HG02763 (cell line): ENCODE data around the gene DCDC1.
"Not testable (repeated sequence)": the region's sequence is repeated elsewhere in the genome, so short reads cannot be mapped to it uniquely, and the experiment has no call there.

Experiments used
- ATAC-seq: cut with Tn5 transposase; IDR thresholded peaks from one replicate; pipeline ENCODE4 v1.9.1; 2021; ENCODE audit warnings: mild to moderate bottlenecking, moderate library complexity; ENCODE audit not compliant: unreplicated experiment

Gene DCDC1

DNA sequence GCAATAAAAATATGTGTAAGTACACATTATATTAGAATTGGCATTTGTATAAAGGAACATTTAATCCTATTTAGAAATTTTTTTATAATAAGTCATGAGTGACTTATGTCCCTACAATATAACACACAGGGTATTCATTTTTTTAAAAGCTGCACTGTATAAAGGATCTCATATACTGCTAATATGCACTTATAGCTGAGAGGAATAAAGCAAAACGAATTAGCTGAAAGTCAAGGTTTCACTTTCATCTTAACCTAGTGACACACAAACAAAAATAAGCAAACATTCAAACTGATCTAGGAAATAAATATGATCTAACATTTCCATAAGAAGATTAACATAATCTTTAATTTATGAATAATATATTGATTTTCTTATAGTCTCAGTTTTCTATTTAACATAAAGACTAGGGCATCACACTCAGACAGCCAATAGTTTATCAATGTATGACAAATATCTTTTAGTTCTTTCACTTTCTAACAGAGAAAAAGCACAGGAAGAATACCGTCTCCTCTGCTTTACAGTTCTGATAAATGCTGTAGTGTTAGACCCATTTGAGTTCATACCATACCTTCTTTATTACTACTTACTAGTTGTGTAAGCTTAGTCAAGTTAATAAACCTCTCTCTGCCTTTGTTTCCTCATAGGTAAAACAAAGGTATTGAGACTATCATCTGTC lies 42.9 kb downstream of the DCDC1 start:
- peak; percentile 45 for ATAC-seq

DNA sequence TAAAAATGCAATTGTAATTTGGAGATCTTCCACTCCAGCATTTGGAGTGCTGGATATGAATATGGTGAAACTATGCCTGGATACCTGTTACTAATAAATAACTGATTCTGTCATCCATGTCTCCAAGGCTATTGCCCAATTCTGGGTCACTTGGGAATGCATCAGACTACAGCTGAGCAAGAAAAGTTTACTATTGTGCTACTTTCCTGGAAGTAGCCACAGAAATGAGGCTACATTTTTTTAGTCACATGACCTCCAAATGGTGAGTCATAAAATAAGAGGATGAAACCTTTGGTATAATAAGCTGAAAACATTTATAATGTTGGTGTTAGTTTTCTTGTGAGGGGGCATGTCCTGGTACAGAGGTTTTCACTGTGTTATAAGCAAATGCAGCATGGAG lies 44.4 kb downstream of the DCDC1 start:
- ATAC-seq, result no peak

DNA sequence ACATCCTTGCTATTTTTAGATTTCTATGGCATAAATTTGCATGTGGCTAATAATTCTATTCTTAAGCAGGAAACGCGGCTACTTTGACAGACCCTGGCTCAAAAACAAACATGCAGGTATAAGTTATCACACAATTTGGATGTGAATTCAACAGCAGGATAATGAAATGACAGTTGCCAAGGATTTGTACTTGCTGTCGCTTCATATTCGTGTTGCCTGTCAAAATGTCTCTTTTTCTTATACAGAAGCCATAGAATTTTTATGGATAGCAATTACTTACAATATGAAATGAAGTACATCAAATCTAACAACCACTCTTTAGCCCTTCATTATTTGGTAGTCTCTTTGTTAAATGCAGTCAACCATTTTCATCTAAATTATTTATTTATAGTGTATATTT lies 46.4 kb downstream of the DCDC1 start:
- ATAC-seq, result no peak

DNA sequence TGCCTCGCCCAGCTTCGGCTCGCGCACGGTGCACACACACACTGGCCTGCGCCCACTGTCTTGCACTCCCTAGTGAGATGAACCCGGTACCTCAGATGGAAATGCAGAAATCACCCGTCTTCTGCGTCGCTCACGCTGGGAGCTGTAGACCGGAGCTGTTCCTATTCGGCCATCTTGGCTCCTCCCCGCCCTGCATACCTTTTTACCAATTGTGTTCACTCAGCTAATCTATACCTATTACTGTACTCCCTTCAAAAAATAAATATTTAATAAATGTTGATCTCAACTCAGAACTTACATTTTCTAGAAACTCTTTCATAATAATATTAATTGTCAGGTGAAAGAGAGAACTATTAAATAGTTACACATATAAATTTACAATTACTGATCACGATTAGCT lies 48.0 kb downstream of the DCDC1 start:
- ATAC-seq, result not testable (repeated sequence)

DNA sequence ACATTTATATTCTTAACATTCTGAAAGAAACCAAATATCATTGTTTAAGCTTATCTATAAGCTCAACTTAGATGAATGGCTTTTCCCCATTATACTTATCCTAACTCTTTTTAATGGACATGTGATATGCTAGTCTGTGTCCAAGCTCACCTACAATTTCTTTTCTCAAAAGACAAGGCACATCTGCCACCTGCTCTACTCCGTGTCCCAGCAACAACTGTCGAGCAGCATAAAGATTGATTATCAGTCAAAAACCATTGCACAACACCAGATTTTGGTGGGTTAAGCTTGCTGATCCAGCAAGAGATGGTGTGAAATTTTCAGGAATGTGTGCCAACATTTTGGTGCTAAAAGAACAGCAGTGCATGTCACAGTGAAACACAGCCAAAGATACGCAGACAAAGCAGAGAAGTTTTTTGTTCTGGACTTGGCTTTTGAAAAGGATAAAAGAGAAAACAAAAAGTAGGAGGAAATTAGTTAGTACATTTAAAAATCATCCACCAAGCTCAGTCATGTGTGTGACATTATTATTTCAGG lies 65.8 kb downstream of the DCDC1 start:
- ATAC-seq, result no peak

DNA sequence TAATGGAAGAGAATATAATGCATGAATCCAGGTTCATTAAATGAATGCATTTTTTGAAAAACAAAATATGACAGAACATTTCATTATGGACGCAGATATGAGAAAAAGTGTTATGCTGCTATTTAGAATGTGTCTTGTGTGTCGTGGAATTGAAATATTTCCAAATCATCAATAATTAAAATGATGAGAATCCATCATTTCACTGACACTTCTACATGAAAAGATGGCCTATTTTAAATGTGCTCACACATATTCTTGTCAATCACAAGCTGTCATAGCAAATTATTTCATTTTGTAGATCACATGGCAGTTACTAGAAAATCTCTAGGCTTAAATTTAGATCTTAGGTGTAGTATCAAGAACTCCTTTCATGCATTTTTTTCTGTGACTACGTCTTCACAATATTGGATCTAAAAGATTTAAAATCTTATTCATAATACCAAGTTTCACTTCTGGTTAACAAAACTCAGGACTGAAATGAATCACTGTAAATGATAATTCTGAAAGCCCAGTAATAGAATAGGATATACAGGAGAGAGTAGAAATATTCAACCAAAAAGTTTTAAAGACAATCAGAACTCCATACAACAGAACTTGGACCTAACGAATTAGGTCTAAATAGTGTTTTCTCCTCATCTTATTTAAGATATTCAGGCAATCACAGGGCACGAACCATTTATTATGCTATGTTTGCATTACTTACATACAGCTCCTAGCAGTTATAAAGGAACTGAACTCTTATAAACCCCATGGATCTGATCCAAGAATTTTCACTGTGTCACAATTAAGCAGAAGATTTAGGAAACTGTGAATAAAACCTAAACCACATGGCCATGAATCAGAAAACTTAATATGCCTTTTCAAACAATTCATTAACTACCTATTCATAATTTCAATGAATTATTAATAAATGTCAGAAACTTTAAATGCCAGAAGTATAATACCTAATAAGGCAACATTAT lies 67.7 kb downstream of the DCDC1 start:
- ATAC-seq, result no peak

DNA sequence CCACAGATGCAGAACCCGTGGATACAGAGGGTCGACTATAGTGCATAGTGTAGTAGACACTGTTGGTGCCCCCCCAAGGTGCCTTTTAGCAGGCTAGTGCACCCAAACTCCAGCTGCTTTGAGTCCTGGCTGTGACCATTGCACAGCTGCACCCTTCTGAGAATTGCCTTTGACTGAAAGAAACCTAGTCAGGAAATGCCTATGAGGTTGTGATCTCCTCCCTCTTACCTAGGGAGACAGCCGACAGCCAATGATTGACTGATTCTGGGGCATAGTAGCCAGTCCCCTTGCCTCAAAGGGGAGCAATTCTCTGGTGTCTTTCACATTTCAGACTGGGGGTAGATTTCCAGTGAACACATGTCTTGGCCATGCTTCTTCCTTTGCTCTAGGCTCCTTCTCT lies 74.2 kb downstream of the DCDC1 start:
- no peak for ATAC-seq

DNA sequence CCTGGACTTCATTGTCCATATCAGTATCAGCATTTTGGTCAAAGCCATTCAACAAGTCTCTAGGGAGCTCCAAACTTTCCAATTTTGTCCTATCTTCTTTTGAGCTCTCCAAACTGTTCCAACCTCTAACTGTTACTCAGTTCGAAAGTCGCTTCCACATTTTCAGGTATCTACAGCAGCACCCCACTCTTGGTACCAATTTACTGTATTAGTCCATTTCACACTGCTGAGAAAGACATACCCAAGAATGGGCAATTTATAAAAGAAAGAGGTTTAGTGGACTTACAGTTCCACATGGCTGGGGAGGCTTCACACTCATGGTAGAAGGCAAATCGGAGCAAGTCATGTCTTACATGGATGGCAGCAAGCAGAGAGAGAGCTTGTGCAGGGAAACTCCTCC lies 96.0 kb downstream of the DCDC1 start:
- ATAC-seq, result not testable (repeated sequence)

DNA sequence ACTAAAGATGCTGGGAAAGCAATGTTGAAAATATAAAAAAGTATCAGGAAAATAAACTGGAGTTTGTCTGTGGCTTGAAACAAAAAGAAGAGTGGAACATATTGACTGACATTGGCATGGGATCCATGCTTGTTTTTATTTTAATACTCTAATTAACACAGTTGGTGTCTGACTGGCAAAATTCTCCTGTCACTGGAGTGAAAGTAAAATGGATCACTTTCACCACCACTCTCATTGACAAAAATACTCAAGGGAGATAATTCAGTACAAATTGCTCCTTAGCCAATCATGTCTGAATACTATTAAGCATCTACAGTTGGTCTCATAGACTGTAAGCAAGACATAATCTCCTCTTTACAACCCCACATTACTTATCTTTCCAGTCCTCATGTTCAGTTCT lies 101.8 kb downstream of the DCDC1 start:
- ATAC-seq, result no peak

DNA sequence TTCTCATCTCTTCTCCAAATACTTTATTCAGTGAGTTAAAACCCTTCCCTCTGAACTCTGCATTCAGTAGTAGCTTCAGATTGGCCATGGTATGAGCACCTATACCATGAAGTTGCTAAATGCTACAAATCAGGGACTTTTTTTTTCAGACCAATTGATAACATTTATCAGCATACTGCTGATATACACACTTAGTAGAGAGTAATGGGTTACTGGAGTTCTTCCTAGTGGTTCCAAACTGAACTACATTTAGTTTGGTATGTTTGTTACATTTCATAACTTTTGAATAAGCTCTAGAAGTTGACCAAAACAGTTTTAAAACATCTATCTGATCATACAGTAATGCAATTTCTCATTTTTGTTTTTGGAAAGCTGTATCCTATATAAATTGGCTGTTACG lies 104.7 kb downstream of the DCDC1 start:
- ATAC-seq, result no peak

DNA sequence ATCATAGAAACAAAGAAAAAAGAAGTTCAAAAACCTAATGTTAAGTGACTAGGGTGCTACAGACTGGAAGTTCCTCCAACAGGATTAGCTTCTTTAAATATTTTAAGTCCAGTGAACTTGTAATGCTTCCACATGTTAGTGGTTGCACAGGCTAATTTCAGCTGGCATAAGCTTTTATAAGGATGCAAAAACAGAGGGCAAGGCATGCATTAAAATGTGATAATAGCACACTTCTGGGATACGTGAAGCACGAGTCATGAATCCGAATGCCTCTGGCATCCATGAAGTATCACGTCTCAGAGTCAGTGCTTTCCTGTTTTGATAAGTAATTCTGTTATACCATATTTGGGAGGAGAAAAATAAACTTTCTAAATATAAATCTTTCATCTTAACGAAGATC lies 106.8 kb downstream of the DCDC1 start:
- no peak for ATAC-seq

DNA sequence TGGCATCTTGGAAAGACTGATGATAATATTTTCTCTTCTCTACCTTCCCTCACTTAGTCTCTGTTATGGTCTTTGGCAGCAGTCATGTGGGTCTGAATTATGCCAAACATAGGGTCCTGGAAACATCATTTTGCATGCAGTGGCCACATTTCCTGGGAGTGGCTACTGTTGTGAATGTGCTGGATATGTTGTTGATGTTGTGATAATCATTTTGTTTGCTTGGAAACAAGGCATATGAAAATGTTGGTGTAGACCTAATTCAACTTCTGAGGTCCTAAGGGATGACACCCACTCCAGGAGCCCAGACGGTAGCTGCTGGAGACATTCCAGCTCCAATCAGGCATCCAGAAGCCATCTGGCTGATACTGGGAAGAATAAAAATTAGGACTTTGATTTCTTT lies 109.7 kb downstream of the DCDC1 start:
- no peak for ATAC-seq

DNA sequence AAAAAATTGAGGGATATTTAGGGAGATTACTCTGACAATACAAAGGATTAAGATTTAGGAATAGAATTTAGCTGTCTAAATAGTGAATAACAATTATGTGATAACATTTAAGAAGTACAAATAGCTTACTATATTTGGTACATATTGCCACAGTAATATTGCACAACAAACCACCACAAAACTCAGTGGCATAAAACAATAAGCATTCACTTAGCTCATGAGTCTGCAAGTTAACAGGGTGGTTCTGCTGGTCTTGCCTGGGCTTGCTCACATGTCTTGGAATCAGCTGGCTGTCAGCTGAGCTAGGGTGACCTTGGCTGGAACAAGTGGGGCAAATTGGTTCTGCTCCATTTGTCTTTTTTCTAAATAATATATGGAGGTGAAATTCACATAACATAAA lies 115.1 kb downstream of the DCDC1 start:
- ATAC-seq, result no peak

DNA sequence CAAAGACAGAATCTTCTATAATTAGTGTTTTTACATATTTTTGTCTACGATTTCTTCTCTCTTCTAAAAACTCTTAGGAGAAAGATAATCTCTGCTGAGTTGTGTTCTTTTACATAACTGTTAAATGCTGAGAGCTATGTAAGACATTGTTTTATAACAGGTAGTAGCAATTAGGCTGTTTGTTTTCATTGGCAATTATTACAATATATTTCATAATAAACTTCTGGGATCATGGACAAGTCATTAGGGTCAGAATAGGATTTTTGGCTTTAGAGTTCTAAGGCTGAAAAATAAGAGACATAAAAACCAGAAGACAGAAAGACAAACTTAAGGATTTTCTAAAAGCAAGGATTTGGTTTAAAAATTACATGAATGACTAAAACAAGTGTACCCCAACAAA lies 120.8 kb downstream of the DCDC1 start:
- ATAC-seq, result no peak

DNA sequence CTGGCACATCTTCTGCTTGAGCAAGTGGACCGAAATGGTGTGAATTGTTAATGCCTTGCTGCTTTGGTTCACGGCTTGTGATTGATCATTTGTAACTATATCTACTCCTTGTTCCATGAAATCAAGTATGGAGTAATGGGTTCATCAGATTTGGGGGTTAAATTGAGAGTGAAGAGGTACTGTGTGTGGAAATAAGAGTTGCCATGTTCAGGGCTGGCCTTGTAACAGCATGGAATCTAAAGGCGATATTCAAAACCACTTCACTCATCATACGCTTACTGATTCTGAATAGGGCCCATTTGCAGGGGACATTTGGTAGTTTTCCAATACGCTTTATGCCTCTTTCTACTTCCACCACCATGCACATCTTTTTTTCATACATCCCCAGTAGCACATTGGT lies 122.2 kb downstream of the DCDC1 start:
- no peak for ATAC-seq

DNA sequence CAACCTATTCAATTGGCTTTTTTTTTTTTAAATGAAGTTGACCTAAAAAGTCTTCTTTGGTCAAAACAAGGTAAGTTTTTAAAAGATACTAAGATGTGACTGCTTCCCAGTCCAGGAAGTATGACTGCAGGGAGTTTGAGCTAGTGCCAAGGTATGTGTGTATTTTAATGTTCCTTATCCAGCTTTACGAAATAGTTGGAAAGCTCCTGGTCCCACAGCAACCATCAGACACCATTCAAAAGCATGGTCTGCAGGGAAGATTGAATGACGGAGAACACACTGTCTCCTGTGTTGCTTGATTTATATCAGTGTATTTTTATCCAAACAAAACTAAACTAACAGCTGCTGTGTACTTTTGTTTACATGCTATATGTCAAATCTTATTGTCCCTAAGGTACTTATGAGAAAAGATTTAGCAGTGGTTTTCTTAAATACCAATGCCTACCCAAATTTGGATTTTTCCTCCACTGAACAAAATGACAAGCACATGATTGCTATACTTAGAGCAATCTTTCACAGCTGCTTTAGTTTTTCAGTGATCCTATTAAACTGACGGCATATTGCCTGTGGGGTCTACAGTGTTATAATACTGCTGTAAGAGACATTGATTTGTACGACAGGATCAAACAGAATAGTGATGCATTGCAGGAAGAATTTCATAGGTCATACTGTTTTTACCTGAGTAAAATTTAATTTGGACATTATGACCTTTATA lies 122.9 kb downstream of the DCDC1 start:
- ATAC-seq, result no peak

DNA sequence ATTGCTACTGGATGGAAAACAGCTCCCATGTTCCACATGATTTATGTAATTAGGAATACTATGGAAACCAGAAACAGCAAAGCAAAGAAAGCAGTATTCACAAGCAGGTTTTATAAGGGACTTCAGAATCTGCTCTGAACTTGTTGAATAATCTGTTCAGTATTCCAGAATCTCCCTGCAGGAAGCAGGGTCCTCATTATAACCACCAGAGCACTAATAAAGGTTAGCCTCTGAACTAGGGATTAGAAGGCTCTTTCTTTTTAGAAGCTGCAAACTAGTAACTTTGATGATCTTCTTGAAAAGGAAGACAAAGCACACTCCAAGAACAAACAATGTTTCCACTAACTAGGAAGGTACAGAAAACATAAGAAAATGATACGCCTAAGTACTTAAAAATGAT lies 125.8 kb downstream of the DCDC1 start:
- ATAC-seq, result no peak

DNA sequence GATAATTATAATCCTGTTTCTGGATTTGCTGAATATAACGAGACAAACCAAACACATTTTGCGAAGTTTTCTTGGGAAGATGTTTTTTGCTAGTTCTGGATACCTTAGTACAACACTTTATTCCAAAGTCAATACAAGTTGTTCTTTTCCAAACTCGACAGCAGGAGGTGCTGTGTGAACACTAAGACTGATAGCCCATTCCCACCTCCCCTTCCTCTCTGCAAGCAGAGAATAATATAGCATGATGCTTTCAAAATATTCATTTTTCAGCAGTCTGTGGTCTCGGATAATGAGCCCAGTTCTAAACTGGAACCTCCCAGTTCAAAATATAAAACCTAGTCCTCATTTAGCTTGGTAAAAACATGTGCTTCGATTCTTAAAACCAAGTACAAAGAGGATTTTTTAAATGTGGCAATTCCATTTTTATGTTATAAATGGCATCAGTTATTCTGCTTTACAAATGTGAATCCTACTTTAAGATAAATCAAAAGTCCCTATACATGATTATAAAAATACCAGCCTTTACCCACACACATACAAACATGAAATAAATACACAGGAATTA lies 129.1 kb downstream of the DCDC1 start:
- ATAC-seq, result no peak

DNA sequence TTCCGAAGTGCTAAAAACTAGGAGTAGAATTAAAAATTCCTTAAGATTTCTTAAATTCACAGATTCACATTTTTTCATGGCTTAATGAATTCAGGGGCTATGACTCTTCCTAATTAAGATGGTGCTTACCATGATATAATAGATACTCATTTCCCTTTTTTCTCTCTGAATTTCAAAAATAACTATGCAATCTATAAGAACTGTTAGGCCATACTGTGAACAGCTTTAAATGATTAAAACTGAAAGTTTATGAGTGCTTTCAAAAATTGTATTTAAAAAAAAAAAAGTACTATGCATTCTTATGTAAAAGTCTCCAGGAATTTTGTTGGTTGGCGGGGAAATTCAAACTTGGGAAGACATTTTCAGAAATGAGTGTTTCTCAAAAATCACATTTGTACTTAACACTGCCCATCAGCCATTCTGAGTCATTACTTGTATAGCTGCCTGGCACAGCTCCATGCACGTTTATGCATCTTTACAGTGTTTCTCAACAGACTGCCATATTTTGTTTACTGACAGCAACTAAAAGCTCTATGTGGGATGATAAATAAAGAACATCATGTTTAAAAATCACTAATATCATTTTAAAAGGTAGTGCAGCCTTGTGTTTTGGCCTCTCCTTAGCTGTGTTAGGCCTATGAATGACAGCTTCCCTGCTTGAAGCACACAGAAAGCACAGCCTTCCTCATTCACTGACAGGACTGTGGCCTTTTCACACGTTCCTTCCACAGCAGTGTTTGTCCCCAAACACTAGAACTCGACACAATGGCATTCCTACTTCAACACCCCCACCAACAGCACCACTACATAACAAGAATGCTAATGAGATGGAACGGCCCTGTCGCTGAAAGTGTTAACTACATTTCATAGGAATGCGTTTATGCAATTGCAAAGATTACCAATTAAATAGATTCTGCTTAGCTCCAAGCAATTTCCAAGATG lies 131.4 kb downstream of the DCDC1 start:
- ATAC-seq, result no peak

DNA sequence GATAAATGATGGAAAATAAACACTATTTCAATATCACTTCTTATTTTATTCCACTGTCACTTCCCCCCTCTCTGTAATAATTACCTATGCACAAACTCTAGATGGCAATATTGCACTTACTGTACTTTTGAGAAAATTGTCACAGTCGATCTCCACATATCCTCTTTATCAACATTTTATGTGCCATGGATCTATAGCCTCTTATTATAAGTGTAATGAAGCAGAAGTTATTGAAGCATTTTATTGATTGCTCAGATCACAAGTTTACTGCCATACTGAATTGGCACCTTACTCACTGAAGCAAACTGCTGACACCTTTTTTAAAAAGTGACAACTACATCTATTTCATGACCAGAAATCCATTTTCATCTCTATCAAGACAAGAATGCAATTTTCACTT lies 133.4 kb downstream of the DCDC1 start:
- no peak for ATAC-seq
